ENCODE results near the gene FHIT.
"Not testable (repeated sequence)": the region's sequence is repeated elsewhere in the genome, so short reads cannot be mapped to it uniquely, and the experiment has no call there.

The FHIT gene

GRCh38 chr3:60920519-60920918 is 330.7 kb downstream of the FHIT start:
- DNase-seq (ENCODE audit: low read depth, low spot score) = no peak

DNA sequence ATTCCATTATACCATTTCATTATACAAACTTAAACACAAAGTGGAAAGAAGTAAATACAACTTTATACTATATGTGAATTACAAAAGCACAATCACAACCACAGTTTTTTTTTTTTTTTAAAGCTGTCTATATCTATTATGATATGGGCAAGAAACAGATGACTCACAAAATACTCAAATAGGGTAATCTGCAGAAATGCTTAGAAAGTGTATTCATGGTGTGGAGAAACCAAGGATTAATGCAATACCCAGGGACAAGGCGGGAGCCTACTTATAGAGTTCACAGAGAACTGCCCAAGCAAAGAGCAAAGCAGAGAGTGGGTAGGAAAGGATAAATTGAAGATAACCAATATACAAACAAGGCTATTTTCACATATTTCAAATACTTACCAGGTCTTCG is 332.0 kb downstream of the FHIT start:
- no peak for DNase-seq (ENCODE audit: low read depth, low spot score)

DNA sequence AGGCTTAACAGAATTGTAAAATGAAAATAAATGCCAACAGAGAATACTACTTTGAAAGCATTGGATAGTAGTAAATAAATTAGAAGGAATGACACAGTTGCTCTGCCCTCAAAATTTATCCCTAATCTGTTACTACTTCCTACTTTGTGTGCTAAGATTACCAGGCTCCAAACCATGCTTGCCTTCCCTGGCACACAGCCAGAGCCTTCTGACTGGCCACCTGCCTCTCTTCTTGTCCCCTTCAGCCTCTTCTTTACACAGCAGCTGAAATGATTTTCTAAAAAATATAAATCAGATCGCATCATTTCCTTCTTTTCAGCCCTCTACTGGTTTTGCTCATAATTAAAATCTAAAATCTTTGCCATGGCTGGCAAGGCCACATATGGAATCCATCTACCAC is 334.1 kb downstream of the FHIT start:
- DNase-seq (ENCODE audit: low read depth, low spot score) = no peak

DNA sequence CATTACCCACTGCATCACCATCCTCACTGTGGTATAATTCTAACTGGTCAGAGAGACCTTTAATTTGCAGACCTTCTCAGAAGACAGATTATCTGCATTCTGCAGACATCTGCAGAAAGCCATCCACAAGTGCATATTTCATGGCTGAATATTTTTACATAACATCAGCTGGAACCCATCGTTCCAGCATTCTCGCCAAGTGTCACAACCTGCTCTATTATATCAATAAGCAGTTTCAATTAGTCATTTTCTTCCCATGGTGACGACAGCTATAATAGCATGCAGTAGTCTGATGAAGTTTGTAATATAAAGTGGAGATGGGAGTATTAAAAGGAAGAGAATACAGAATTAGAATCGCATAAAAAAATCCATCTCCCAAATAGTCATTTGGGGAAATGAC is 334.7 kb downstream of the FHIT start:
- DNase-seq (ENCODE audit: low read depth, low spot score) = no peak

- no peak for DNase-seq (ENCODE audit: low read depth, low spot score)
Measured at GRCh38 chr3:60913474-60913873, 337.8 kb downstream of the FHIT start.

DNA sequence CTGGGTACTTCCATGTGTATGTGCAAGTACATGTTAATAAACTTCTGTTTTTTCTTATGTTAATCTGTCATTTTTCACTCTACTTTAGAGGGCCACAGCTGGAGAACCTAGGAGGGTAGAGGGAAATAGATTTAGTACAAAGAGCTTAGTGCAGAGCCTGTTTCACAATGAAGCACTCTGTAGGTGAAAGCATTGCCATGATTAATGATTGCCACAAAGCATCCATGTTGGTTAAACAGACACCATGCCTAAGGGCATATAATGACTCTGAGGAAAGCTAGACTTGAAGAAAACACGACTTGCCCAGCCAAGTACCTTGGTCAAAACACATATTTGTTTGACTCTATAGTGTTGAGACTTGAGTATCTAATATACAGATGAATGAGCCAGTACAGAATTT is 338.4 kb downstream of the FHIT start:
- DNase-seq (ENCODE audit: low read depth, low spot score) = no peak

GRCh38 chr3:60912142-60912541 is 339.1 kb downstream of the FHIT start:
- DNase-seq (ENCODE audit: low read depth, low spot score) = no peak

DNA sequence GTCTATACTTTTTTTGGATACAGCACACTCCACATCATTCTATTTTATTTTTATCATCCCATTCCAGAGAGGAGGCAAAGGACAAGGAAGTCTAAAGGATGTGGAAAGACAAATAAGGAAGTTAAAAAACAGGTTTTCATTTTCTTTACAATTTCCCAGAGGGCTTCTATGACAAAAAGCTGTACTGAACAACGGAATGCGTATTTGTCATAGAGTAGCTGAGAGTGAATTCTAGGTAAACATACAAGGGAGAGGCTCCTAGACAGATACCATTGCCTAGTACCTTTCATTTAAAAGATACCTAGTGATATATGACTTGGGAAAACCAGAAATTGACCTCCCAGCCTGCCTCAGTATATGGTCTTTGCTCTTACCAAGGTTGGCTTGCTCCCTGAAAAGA is 341.7 kb downstream of the FHIT start:
- no peak for DNase-seq (ENCODE audit: low read depth, low spot score)

DNA sequence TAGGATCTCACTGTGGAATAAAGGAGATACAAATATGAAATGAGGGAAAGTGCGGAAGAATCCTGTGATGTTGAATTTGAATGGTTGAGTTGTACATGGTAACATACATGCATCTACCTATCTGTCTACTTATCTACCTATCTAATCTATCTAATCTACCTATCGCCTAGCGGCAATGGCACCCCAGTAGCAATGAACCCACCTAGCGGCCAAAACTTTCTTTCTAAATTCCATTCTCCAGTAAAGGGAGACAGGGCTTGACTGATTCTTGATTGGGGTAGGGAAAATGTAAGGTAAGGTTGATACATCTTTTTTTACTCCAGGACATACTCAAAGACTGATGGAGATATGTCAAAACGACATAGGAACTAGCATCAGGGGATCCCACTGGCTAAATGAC is 345.0 kb downstream of the FHIT start:
- no peak for DNase-seq (ENCODE audit: low read depth, low spot score)

GRCh38 chr3:60898321-60898720 is 352.9 kb downstream of the FHIT start:
- DNase-seq (ENCODE audit: low read depth, low spot score) = no peak

DNA sequence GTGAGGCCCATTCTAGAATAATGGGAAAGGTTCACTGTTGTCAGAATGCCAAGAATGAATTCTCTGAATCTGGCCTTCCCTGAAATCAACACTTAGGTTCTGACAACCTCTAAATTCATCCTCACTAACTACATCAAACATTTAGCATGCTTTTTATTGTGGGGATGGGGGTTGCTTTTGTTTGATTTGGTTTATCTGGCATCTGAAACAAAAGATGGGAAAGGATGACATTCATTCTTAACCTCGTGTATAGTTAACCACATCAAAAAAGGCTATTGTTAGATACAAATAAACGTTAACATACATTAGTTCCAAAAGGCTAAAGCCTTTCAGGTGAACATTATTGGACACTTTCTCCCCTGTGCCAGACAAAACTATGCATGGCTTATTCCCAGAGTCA is 357.3 kb downstream of the FHIT start:
- DNase-seq (ENCODE audit: low read depth, low spot score) = no peak

GRCh38 chr3:60890226-60890625 is 361.0 kb downstream of the FHIT start:
- no peak for DNase-seq (ENCODE audit: low read depth, low spot score)

GRCh38 chr3:60888952-60889351 is 362.3 kb downstream of the FHIT start:
- DNase-seq (ENCODE audit: low read depth, low spot score) = not testable (repeated sequence)

- no peak for DNase-seq (ENCODE audit: low read depth, low spot score)
Measured at GRCh38 chr3:60887574-60887973, 363.7 kb downstream of the FHIT start.

GRCh38 chr3:60886518-60886917 is 364.7 kb downstream of the FHIT start:
- no peak for DNase-seq (ENCODE audit: low read depth, low spot score)

DNA sequence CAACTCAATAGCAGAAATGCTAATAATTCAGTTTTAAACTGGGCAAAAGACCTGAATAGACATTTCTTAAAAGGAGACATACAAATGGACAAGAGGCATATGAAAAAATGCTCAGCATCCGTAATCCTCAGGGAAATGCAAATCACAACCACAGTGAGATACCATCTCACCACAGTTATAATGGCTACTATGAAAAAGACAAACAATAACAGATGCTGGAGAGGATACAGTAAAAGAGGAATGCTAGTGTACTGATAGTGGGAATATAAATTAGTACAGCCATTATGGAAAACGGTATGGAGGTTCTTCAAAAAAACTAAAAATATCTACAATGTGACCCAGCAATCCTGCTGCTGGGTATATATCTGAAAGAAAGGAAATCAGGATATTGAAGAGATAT is 367.2 kb downstream of the FHIT start:
- no peak for DNase-seq (ENCODE audit: low read depth, low spot score)

DNA sequence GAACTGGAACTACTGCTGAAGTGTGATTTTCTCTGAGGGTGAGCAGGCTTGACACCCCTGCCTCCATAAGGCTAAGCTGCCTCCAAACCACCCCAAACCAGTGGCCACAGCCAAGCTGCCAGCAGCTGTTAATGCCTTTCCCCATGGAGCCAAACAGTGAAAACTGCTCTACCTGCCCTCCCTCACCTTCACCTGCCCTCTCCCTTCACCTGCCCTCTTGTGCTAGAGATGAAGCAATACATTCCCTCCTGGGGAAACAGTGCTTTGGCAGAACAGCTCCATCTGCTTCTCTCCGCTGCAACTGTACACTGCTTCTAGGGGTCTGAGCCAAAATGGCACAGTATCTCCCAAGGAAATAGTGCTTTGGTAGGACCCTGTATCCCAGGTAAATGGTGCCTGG is 374.1 kb downstream of the FHIT start:
- DNase-seq (ENCODE audit: low read depth, low spot score) = peak; percentile 6

GRCh38 chr3:60870396-60870795 is 380.9 kb downstream of the FHIT start:
- DNase-seq (ENCODE audit: low read depth, low spot score) = no peak

DNA sequence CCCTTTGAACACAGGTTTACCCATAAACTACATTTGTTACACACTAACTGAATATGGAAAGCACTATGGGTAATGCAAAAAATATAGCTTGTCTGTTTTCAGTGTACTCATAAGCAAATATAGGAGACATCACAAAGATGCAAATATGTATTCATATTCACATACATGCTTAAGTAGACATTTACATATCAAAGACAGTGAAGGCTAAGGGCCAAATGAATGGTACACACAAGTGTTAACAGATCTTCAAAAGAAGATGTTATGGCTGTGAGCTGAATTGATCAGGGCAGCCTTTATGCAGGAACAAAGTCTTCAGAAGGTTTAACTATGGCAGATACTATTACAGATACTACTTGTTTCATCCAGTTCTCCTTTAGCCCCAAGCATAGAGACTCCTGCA is 384.1 kb downstream of the FHIT start:
- DNase-seq (ENCODE audit: low read depth, low spot score) = no peak

DNA sequence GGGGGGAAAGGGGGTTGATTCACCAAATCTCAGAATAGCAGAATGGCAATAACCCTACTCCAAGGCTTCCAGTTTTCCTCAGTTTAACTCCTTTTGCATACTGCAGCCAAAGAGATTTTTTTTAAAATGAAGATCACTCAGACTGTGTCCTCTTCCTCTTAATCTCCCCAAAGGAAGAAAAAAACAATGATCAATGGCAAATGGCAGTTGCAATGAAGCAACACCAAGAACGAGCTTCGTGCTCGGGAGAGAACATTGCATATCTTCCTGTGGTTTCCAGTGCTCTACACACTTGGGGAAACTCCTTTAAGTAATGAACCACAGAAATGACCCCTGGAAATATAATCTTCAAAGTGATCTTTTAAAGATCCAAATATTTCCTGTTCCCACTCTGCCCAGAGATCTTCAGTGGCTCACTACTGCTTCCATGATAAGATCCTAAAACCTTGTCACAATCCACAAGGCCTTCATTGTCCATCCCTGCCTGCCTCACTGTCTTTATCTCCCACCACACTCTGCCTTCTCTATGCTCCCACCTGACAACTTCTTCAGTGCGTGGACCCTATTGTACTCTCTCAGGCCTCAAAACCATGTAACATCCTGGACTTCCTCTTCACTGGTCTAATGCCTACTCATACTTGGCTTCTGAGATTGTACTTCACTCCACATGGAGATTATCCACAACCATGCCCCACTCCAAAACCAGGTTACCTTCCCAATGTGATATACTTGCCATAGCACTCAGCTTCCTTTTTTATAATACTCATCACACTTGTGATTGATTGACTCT is 394.8 kb downstream of the FHIT start:
- no peak for DNase-seq (ENCODE audit: low read depth, low spot score)

GRCh38 chr3:60855250-60855649 is 396.0 kb downstream of the FHIT start:
- no peak for DNase-seq (ENCODE audit: low read depth, low spot score)

DNA sequence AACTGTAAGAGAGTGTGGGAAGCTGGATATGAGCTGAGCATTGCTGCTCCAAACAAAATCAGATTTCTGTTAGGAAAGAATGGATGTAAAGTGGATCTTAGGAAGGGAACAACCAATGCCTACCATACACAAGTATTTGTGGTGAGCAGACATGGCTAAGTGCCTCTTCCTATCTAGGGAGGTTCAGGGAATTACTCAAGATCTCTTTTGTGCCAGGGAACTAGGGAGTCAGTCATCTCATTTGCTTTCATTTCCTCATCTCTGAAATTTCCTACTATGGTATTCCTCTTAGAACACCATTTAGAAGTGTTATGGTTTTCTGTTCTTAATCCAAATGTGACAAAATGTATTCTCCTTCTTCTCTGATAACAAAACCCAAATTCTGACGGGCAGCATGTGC is 396.5 kb downstream of the FHIT start:
- DNase-seq (ENCODE audit: low read depth, low spot score) = no peak

GRCh38 chr3:60847791-60848190 is 403.5 kb downstream of the FHIT start:
- no peak for DNase-seq (ENCODE audit: low read depth, low spot score)

GRCh38 chr3:60844256-60844655 is 407.0 kb downstream of the FHIT start:
- no peak for DNase-seq (ENCODE audit: low read depth, low spot score)
